ENCODE results near the gene KRTAP3-1. TPM values are rescaled to one million over a fixed set of nuclear protein-coding genes. Genes with fewer than 3 reads are reported as not detected.

KRTAP3-1 gene
- total RNA-seq, 1 experiment from 2014 or later = not detected

DNA sequence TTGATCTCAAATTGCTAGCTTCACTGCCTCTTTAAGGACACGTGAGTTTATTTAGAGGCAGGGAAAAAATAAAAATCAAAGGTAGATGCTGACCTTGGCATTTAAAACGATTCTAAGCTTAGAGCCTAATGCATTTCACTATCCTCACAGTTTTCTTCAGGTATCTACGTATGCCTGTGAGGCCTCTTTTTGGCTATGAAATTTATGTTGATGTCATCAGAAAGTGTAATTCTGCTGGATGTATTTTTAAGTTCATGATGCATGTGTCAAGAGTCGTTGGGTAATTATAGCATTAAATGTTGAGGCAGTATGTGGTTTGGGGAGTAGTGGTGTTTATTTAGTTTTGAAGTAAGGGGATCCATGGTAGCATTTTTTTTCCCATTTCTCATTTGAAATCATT is 5.0 kb downstream of the KRTAP3-1 start:
- Histone ChIP-seq H3K23ac (ENCODE audit: insufficient read length, low read depth, low read length) (no peak overlapping the region), H3K27me3 (ENCODE audit: insufficient read depth, low read length) (no peaks in the 10 kb centered on the region), H4K5ac (ENCODE audit: insufficient read length, low read depth, low read length) (no peak overlapping the region), H3K79me1 (ENCODE audit: insufficient read depth, low read depth, low read length, poor library complexity, severe bottlenecking) (no peaks in the 10 kb centered on the region), H2BK5ac (ENCODE audit: insufficient read length, low read length) (no peak overlapping the region), H4K8ac (replicated peaks; ENCODE audit: insufficient read length, low read depth, low read length) (no peak overlapping the region), H2AFZ (ENCODE audit: low read length) (no peak overlapping the region), H4K91ac (ENCODE audit: insufficient read length, low read depth, low read length) (no peak overlapping the region), H3K27ac (ENCODE audit: insufficient read length, low read depth, low read length) (no peak overlapping the region), H2AK5ac (ENCODE audit: insufficient read length, low read length) (no peak overlapping the region), H3K56ac (ENCODE audit: insufficient read length, low read depth, low read length) (no peak overlapping the region), H3K4me2 (ENCODE audit: insufficient read depth, insufficient read length, low read length) (no peak overlapping the region), H2BK20ac (ENCODE audit: low read depth, low read length, poor library complexity, severe bottlenecking) (no peak overlapping the region), H3K14ac (ENCODE audit: insufficient read depth, low read length) (no peak overlapping the region), H3T11ph (ENCODE audit: low read length) (no peak overlapping the region), H2BK15ac (ENCODE audit: low read depth, low read length) (no peak overlapping the region), H3K9ac (ENCODE audit: extremely low read depth, insufficient read length, low read length) (no peak overlapping the region), H2BK12ac (ENCODE audit: insufficient read length, low read depth, low read length) (no peak overlapping the region), H3K23me2 (ENCODE audit: insufficient read length, low read depth, low read length, poor library complexity, severe bottlenecking) (no peaks in the 10 kb centered on the region), H2BK120ac (ENCODE audit: low read depth, low read length, poor library complexity, severe bottlenecking) (no peak overlapping the region), H3K4ac (ENCODE audit: low read depth, low read length) (no peak overlapping the region), H3K79me2 (ENCODE audit: insufficient read depth, low read length) (no peaks in the 10 kb centered on the region), H3K4me1 (ENCODE audit: insufficient read depth, low read length) (peaks cover 3% of the 10 kb centered on the region; the same call in 1 of the 2 replicates), H3K9me3 (ENCODE audit: control insufficient read depth, low read depth, low read length) (no peaks in the 10 kb centered on the region), H3K18ac (ENCODE audit: insufficient read length, low read depth, low read length) (no peak overlapping the region), H4K20me1 (ENCODE audit: control insufficient read depth, insufficient read depth, insufficient read length) (no peaks in the 10 kb centered on the region)
- Mint-ChIP-seq H3K4me3 (no peak overlapping the region), H3K27ac (no peak overlapping the region), H3K9me3 (no peaks in the 10 kb centered on the region), H3K27me3 (ENCODE audit: low read depth) (no peaks in the 10 kb centered on the region), H3K4me1 (peaks cover 10 to 12% of the 10 kb centered on the region in 2 experiments), H3K36me3 (ENCODE audit: insufficient read depth in 1 of 3, low read depth in 3 of 3) (no peaks in the 10 kb centered on the region)
- 100% methylated on average over 1 of the region's 4 CpGs for WGBS (ENCODE audit: extremely low coverage, insufficient read length, low lambda C conversion rate)
- TF ChIP-seq, protein P1, sequence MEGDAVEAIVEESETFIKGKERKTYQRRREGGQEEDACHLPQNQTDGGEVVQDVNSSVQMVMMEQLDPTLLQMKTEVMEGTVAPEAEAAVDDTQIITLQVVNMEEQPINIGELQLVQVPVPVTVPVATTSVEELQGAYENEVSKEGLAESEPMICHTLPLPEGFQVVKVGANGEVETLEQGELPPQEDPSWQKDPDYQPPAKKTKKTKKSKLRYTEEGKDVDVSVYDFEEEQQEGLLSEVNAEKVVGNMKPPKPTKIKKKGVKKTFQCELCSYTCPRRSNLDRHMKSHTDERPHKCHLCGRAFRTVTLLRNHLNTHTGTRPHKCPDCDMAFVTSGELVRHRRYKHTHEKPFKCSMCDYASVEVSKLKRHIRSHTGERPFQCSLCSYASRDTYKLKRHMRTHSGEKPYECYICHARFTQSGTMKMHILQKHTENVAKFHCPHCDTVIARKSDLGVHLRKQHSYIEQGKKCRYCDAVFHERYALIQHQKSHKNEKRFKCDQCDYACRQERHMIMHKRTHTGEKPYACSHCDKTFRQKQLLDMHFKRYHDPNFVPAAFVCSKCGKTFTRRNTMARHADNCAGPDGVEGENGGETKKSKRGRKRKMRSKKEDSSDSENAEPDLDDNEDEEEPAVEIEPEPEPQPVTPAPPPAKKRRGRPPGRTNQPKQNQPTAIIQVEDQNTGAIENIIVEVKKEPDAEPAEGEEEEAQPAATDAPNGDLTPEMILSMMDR (conservative IDR thresholded peaks at IDR 0.05) = no peak
- DNase-seq = no peak

Data from H9 (cell line).